ENCODE results near the gene MIX23.

The MIX23 gene

DNA sequence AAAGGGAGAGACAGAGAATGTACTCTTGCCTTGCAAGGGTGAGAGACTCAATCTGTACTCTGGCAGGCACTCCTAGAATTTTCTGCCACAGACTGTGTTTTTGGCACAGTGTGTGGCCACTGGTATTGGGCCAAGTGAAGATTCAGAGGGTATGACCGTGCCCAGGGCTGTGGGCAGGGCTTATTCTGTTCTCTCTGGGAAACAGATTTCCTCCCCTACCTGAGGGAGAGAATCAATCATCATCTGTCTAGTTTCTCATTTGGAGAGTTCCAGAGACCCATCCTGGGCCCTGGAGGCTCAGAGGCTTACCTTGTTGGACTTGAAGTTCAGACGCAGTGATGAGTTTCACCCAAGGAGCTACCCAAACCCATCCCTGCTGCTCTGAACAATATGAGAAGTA lies 29.8 kb downstream of the MIX23 start:
- no peak for DNase-seq

DNA sequence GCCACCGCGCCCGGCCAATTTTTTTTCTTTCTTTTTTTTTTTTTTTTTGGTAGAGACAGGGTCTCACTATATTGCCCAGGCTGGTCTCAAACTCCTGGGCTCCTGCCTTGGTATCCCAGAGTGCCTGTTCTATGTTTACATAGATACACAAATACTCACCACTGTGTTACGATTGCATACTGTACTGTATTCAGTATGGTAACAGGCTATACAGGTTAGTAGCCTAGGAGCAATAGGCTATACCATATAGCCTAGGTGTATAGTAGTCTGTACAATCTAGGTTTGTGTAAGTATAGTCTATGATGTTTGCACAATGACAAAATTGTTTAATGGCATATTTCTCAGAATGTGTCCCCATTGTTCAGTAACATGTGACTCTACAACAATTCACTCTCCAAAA lies 31.4 kb downstream of the MIX23 start:
- DNase-seq = no peak

- peak in 1 of 51 donors; percentile 13 for DNase-seq
These were observed 32.1 kb downstream of the MIX23 start for GRCh38 chr3:122350814-122351418.

DNA sequence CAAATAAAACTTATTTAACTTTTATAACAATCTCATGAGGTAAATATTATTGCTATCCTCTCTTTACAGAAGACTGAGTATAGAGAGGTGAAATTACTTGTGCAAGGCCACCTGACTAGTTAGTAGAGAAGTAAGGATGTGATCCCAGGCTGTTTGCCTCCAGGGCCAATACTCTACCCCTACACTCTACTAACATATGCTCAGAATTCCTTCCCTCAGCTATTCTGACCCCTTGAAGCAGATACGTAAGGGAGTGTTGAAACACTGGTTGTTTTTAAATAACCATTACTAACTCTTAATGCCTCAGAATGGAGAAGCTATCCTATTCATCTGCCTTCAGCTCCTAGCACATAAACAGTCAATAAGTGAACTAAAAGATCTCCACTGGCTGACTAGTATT lies 33.9 kb downstream of the MIX23 start:
- DNase-seq = no peak

- no peak for DNase-seq
These were observed 39.4 kb downstream of the MIX23 start for GRCh38 chr3:122343654-122344053.

- no peak for DNase-seq
These were observed 40.2 kb downstream of the MIX23 start for GRCh38 chr3:122342803-122343202.

- no peak for DNase-seq
These were observed 50.5 kb downstream of the MIX23 start for GRCh38 chr3:122332551-122332950.

- no peak for DNase-seq
These were observed 51.1 kb downstream of the MIX23 start for GRCh38 chr3:122331886-122332285.

DNA sequence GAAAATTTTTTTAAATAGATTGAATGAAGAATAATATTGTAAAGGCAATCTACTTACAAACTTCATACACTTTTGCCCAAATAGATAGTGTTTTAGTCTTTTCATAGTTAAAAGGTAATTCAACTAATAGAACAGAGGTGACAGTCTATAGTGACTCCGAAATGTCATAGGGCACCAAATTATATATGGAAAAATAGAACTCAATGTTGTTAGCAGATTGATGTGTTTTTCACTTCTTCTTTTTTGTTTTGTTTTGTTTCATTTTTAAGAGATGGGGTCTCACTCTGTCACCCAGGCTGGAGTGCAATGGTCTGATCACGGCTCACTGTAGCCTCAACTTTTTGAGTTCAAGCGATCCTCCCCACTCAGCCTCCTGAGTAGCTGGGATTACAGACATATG lies 57.3 kb downstream of the MIX23 start:
- no peak for DNase-seq

DNA sequence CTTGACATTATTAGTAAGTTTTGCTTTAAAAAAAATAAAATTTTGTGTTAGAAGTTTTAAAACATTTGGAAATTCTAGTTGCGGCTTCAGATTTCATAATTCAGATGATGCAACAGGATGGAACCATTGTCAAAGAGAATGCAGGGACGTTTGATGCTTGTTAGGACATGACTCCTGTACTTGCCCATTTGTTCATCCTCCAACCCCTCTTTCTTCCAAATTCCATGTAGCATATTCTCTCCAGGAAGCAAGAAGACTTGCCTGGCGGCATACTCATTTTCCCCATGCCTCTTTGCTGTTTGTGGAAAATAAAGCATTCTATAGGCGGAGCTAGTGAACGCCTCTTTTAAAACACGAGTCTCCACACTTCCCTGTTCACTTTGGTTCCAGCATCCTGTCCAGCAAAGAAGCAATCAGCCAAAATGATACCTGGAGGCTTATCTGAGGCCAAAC lies 58.1 kb downstream of the MIX23 start, which contains the start of gene CSTA:
Gene CSTA, plus strand, starts transcription at position 378 of the 453 bp plus-strand sequence. Its CDS starts 45 bp downstream, at position 423.
- DNase-seq = no peak

GRCh38 chr3:122322095-122323075 lies 60.6 kb downstream of the MIX23 start:
- DNase-seq = no peak

DNA sequence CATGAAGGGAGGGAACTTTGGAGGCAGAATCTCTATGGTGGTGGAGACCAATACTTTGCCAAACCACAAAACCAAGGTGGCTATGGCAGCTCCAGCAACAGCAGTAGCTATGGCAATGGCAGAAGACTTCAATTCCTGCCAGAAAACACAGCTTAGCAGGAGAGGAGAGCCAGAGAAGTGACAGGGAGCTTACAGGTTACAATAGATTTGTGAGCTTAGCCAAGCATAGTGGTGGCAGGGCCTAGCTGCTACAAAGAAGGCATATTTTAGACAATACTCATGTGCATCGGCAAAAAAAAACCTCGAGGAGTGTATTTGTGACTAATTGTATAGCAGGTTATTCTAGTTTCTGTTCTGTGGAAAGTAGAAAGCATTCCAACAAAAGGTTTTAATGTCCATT lies 64.4 kb downstream of the MIX23 start:
- no peak for DNase-seq

DNA sequence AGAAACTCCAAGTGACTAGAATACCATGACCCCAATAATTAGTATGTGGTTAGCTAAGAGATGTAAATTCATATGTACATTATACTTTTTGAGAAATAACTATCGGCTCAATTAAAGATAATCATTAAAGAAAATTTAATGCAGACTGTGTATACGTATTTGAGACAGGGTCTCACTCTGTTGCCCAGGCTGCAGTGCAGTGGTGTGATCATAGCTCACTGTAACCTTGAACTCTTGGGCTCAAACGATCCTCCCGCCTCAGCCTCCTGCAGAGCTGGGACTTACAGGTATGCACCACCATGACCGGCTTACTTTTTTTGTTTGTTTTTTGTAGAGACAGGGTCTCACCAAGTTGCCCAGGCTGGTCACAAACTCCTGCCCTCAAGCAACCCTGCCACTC lies 66.7 kb downstream of the MIX23 start:
- no peak for DNase-seq

DNA sequence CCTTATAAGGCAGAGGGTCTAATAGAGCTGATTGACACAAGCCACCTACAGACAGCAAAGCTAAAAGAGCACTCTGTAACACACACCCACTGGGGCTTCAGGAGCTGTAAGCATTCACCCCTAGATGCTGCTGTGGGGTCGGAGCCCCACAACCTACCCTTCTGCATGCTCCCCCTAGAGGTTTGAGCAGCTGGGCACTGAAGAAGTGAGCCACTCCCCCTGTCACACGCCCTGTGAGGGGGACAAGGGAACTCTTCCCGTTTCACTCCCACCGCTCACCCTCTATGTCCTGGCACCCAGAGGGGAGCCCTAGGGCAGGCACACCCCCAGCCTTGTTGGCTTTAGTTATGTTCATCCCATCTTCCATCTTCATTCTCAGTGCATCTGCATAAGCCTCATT lies 67.4 kb downstream of the MIX23 start:
- no peak for DNase-seq

DNA sequence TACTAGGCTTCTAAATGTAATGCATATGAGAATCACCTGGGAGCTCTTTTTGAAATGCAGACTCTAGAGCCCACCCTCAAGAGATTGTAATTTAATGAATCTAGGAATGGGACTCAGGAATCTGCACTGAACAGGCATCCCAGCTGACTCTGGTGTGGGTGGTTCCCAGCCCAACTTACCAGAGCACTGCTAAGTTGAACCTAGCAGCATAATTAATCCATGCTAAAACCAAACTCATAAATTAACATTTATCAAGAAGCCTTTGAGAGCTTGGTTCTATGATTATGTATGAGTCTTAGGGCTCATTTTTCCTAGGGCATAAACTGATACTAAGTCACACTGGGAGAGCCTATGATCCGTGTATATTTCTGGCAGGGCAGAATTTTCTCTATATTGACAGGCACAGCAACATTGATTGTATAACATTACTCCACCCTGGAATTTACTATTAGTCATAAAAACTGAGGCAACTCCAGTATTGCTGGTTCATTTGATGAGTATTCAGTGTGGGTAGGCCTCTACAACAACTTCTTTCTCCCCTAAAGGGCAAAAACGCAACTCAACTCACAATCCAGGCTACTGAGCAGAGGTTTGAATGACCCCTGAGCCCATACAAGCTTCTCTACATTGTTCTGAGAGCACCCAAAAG lies 68.7 kb downstream of the MIX23 start:
- DNase-seq = no peak

DNA sequence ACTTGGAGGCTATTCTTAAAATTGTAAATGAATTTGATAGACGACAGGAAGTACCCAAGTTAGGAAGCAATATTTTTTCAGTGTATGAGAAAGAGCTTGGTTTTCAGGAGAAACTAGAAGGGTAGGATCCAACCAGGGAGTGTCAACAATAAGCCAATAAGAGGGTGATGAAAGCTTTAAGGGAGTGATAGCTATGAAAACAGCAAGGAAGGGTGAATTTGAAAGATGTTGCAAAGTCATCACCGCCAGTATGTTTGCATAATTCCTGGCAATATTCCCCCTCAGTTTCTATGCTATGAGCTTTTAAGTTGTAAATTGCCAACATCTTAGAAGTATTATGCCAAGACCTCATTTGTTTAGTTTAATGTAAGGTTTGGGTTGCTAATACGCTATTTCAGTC lies 69.8 kb downstream of the MIX23 start:
- no peak for DNase-seq

DNA sequence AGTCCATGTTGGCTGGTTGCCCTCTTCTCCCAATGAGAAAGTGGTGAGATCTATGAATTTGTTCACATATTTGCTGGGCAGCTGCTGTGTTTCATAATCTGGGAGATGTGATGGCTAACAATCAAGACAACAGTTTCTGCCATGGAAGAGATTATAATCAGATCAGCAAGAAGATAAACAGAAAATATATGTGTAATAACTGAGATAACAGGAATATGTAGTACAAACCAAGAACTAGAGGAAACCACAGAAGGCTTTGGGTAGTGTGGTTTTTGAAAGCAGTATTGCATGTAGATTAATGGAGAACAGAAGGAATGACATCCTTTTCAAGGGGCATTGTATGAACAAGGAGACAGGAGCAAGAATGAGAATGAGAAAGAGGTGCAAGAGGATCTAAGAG lies 70.2 kb downstream of the MIX23 start:
- no peak for DNase-seq

GRCh38 chr3:122310361-122310760 lies 72.7 kb downstream of the MIX23 start:
- DNase-seq = no peak

Data from hypothalamus (tissue), 51 donors.